ENCODE measurements around the gene ADPRS. TPM values are rescaled to one million over a fixed set of nuclear protein-coding genes. Genes with fewer than 3 reads are reported as not detected.

ADPRS gene
- total RNA-seq, 3 donors from 2014 or later, result 17.8 to 24.5 (median 18.0) TPM

GRCh38 chr1:36085126-36085525, 3.6 kb upstream of the ADPRS start:
- no peak for TF ChIP-seq CTCF (IDR thresholded peaks at IDR 0.05)
- ATAC-seq (no peak), DNase-seq (no peak)
- no peaks in the 10 kb centered on the region for H3K9me3 ChIP-seq
- H3K4me3 ChIP-seq, result no peak overlapping the region
- no peaks in the 10 kb centered on the region for H3K36me3 ChIP-seq (ENCODE audit: low read depth)
- intact Hi-C loops (cut with DNase I, micrococcal nuclease), result no loop called here
- H3K4me1 ChIP-seq (ENCODE audit: low read depth), result peaks cover 8% of the 10 kb centered on the region

- TF ChIP-seq CTCF (IDR thresholded peaks at IDR 0.05), result no peak
- ATAC-seq, result no peak
- intact Hi-C loops (cut with DNase I, micrococcal nuclease), result no loop called here
- H3K9me3 ChIP-seq, result no peaks in the 10 kb centered on the region
- no peaks in the 10 kb centered on the region for H3K36me3 ChIP-seq (ENCODE audit: low read depth)
- no peak overlapping the region for H3K4me3 ChIP-seq
- no peak for DNase-seq
- peaks cover 10% of the 10 kb centered on the region for H3K4me1 ChIP-seq (ENCODE audit: low read depth)
These were observed 2.8 kb upstream of the ADPRS start for GRCh38 chr1:36085686-36086526.

GRCh38 chr1:36086529-36087232, 2.0 kb upstream of the ADPRS start:
- peaks cover 10% of the 10 kb centered on the region for H3K4me1 ChIP-seq (ENCODE audit: low read depth)
- H3K4me3 ChIP-seq, result no peak overlapping the region
- H3K36me3 ChIP-seq (ENCODE audit: low read depth), result no peaks in the 10 kb centered on the region
- DNase-seq (no peak), ATAC-seq (no peak)
- intact Hi-C loops (cut with DNase I, micrococcal nuclease), result no loop called here
- TF ChIP-seq CTCF (IDR thresholded peaks at IDR 0.05), result no peak
- no peaks in the 10 kb centered on the region for H3K9me3 ChIP-seq

GRCh38 chr1:36087233-36088123, 1.2 kb upstream of the ADPRS start:
- TF ChIP-seq CTCF (IDR thresholded peaks at IDR 0.05), result no peak
- no peaks in the 10 kb centered on the region for H3K36me3 ChIP-seq (ENCODE audit: low read depth)
- intact Hi-C loops (cut with DNase I, micrococcal nuclease), result no loop called here
- H3K9me3 ChIP-seq, result no peaks in the 10 kb centered on the region
- no peak for DNase-seq
- no peak overlapping the region for H3K4me3 ChIP-seq
- ATAC-seq, result no peak
- H3K4me1 ChIP-seq (ENCODE audit: low read depth), result peaks cover 10% of the 10 kb centered on the region

GRCh38 chr1:36088265-36088576, 471 bp upstream of the ADPRS start:
- Histone ChIP-seq H3K4me3 (no peak overlapping the region), H3K4me1 (ENCODE audit: low read depth) (peaks cover 10% of the 10 kb centered on the region), H3K36me3 (ENCODE audit: low read depth) (no peaks in the 10 kb centered on the region), H3K9me3 (no peaks in the 10 kb centered on the region)
- DNase-seq (no peak), ATAC-seq (no peak)
- intact Hi-C loops (cut with DNase I, micrococcal nuclease), result no loop called here
- TF ChIP-seq CTCF (IDR thresholded peaks at IDR 0.05), result no peak

All from mucosa of descending colon (tissue), 3 donors.